ENCODE measurements around the gene ANKRD23. TPM values are rescaled to one million over a fixed set of nuclear protein-coding genes. Genes with fewer than 3 reads are reported as not detected.

The ANKRD23 gene
- total RNA-seq, 6 experiments from 2014 or later: 0.71 to 1.8 (median 1.3) TPM

DNA sequence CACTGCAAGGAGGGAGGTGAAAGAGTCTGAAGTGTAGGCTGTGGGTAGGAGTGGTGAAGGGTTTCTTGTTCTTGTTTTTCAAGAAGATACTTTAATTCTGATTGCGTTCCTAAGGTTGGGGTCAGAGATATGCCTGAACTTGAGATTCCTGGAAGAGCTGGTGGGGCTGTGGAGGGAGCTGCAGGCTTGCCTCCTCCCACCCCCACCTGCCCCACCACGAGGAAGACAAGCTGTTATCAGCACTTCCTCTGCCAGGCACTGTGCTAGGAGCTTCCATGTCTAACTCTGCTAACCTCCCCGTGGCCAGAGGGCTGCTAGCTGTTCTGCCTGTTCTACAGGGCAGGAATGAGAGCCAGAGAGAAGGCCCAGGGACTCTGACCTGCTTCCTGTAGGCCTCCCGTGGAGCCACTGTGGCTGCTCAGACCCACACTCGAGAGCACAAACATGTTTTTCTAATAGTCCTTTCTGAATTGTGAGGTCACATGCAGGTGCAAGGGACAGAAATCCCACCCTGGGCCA, 13.7 kb downstream of the ANKRD23 start:
- TF ChIP-seq, protein P1, sequence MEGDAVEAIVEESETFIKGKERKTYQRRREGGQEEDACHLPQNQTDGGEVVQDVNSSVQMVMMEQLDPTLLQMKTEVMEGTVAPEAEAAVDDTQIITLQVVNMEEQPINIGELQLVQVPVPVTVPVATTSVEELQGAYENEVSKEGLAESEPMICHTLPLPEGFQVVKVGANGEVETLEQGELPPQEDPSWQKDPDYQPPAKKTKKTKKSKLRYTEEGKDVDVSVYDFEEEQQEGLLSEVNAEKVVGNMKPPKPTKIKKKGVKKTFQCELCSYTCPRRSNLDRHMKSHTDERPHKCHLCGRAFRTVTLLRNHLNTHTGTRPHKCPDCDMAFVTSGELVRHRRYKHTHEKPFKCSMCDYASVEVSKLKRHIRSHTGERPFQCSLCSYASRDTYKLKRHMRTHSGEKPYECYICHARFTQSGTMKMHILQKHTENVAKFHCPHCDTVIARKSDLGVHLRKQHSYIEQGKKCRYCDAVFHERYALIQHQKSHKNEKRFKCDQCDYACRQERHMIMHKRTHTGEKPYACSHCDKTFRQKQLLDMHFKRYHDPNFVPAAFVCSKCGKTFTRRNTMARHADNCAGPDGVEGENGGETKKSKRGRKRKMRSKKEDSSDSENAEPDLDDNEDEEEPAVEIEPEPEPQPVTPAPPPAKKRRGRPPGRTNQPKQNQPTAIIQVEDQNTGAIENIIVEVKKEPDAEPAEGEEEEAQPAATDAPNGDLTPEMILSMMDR (IDR thresholded peaks at IDR 0.05): no peak
- H3K36me3 Mint-ChIP-seq (ENCODE audit: low read depth): peaks cover 12% of the 10 kb centered on the region; the same call in 1 of the 2 replicates
- no peaks in the 10 kb centered on the region; the same call in 1 of the 2 replicates for H3K27me3 Mint-ChIP-seq (ENCODE audit: insufficient read depth)
- no peak overlapping the region for H3K4me3 Mint-ChIP-seq
- H3K27ac Mint-ChIP-seq: no peak overlapping the region
- peaks cover 16% of the 10 kb centered on the region for H3K4me1 Mint-ChIP-seq (ENCODE audit: low read depth)
- DNase-seq: no peak
- H3K9me3 Mint-ChIP-seq: no peaks in the 10 kb centered on the region

DNA sequence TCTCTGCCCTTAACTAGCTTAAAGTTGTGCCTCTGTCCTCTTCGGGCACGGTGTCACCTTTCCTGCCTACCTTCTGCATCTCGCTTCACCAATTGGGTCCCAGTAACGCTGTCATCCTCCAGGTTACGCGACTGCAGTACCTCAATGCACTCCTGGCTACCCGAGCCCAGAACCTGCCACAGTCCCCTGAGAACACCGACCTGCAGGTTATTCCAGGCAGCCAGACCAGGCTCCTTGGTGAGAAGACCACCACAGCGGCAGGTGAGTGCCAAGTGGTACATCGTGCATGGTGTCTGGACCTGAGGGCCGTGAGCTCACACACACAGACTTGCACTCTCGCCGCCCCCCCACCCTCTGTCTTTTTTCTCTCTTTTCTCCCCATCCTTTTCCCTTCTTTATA, 14.9 kb downstream of the ANKRD23 start:
- H3K4me3 Mint-ChIP-seq: no peak overlapping the region
- no peaks in the 10 kb centered on the region; the same call in none of the 2 replicates for H3K27me3 Mint-ChIP-seq (ENCODE audit: insufficient read depth)
- no peak for DNase-seq
- H3K36me3 Mint-ChIP-seq (ENCODE audit: low read depth): peaks cover 12% of the 10 kb centered on the region; the same call in 1 of the 2 replicates
- peaks cover 22% of the 10 kb centered on the region for H3K4me1 Mint-ChIP-seq (ENCODE audit: low read depth)
- no peaks in the 10 kb centered on the region for H3K9me3 Mint-ChIP-seq
- TF ChIP-seq, protein P1 (IDR thresholded peaks at IDR 0.05): no peak
- H3K27ac Mint-ChIP-seq: no peak overlapping the region

DNA sequence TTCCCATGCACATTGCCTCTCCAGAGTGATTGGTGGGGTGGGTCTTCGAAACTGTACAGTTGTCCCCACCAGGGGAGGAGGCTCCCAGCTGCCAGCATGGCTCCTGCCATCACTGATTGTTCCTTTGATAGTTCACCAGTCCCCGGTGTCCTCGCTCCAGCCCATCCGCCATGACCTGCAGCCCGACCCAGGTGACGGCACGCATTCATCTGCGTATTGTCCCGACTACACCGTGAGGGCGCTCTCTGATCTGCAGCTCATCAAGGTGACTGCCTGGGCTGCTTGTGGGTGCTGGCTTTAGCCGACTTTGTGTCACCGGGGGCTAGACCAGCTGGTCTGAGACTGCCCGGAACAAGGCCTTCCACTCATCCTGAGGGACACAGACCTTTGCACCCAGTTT, 15.4 kb downstream of the ANKRD23 start:
- no peak overlapping the region for H3K27ac Mint-ChIP-seq
- no peaks in the 10 kb centered on the region for H3K9me3 Mint-ChIP-seq
- TF ChIP-seq, protein P1 (IDR thresholded peaks at IDR 0.05): no peak
- no peaks in the 10 kb centered on the region; the same call in none of the 2 replicates for H3K27me3 Mint-ChIP-seq (ENCODE audit: insufficient read depth)
- H3K4me1 Mint-ChIP-seq (ENCODE audit: low read depth): peaks cover 23% of the 10 kb centered on the region
- no peak overlapping the region for H3K4me3 Mint-ChIP-seq
- no peak for DNase-seq
- peaks cover 12% of the 10 kb centered on the region; the same call in 1 of the 2 replicates for H3K36me3 Mint-ChIP-seq (ENCODE audit: low read depth)

DNA sequence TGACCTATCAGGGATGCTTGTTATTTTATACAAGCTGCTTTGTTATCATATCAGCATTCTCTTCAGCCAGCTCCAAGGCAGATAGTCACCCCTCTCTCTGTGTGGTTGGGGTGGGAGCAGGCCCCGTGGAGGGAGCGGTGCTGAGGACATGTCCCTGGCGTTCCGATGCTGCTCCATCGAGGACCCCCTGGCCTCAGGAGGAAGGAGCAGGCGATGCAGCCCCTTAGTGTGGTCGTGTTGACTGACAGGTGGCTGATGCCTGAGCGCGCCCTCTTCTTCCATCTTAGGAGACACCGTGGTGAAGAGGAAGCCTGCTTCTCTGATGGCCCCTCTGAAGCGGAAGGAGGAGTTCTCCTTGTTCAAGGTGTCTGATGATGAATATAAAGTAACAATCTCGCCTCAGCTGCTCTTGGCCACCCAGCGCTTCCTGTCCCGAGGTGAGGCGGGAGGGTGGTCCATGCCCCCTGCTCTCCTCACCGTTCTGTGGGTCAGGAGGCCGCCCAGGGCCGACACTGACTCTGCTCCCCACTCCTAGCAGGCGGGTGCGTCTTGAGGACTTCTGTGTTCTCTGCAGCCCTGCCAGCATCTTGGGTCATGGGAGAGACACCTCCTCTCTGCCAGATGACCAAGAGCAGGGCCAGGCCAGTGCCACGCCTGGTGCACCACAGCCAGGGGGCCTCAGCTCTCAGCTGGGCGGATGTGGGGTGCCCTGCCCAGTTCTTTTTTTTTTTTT, 17.1 kb downstream of the ANKRD23 start:
- H3K4me1 Mint-ChIP-seq (ENCODE audit: low read depth): peaks cover 11% of the 10 kb centered on the region
- H3K36me3 Mint-ChIP-seq (ENCODE audit: low read depth): peaks cover 8% of the 10 kb centered on the region; the same call in 1 of the 2 replicates
- H3K27me3 Mint-ChIP-seq (ENCODE audit: insufficient read depth): no peaks in the 10 kb centered on the region; the same call in none of the 2 replicates
- no peak overlapping the region for H3K4me3 Mint-ChIP-seq
- no peaks in the 10 kb centered on the region for H3K9me3 Mint-ChIP-seq
- no peak for DNase-seq
- H3K27ac Mint-ChIP-seq: no peak overlapping the region
- TF ChIP-seq, protein P1 (IDR thresholded peaks at IDR 0.05): peak; percentile 13; the same call in 1 of the 2 replicates

DNA sequence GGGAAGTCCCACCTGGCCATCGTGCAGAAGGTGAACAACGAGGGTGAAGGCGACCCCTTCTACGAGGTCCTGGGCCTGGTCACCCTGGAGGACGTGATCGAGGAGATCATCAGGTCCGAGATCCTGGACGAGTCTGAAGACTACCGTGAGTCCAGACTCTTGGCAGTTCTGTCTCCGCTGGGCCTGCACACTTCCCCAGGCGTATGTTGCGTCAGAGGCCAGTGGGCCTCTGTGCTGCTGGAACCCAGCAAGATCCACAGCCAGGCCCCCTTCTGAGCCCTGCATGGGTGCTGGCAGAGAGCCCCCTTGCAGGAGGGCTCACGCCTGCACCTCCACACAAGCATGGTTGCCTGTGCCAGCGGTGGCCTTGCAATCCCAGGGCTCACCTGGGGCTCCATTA, 18.8 kb downstream of the ANKRD23 start:
- Mint-ChIP-seq H3K9me3 (no peaks in the 10 kb centered on the region), H3K27ac (no peak overlapping the region), H3K4me1 (ENCODE audit: low read depth) (peaks cover 11% of the 10 kb centered on the region), H3K27me3 (ENCODE audit: insufficient read depth) (no peaks in the 10 kb centered on the region; the same call in none of the 2 replicates), H3K4me3 (no peak overlapping the region), H3K36me3 (ENCODE audit: low read depth) (peaks cover 8% of the 10 kb centered on the region; the same call in 1 of the 2 replicates)
- DNase-seq: no peak
- TF ChIP-seq, protein P1 (IDR thresholded peaks at IDR 0.05): no peak
